ENCODE results near the gene CDH7.
A peak's percentile ranks its signal among the peaks of the same experiment; 100 is the strongest.

Gene CDH7

DNA sequence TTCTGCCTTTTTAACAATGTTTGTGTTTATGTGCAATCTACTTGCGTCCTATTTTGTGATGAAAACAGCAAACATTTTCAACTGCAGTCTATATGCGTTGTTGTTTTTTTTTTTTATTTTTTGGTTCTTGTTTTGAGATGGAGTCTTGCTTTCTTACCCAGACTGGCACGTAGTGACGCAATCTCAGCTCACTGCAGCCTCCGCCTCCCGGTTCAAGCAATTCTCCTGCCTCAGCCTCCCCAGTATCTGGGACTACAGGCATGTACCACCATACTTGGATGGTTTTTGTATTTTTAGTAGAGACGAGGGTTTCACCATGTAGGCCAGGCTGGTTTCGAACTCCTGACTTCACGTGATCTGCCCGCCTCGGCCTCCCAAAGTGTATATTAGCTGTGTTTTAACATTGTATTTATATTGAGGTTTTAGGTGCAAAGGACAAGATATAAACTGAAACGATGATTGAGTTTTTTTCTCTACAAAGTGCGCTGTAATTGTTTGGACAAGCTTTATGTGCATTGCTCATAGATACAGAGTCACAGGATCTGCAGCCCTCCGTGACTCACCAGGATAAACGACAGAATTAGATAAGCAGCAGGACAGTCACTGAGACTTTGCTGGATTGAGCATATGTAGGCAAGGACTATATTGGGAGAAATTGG, 17.4 kb downstream of the CDH7 start:
- no peak for DNase-seq

GRCh38 chr18:65769652-65770051, 18.8 kb downstream of the CDH7 start:
- DNase-seq = no peak

DNA sequence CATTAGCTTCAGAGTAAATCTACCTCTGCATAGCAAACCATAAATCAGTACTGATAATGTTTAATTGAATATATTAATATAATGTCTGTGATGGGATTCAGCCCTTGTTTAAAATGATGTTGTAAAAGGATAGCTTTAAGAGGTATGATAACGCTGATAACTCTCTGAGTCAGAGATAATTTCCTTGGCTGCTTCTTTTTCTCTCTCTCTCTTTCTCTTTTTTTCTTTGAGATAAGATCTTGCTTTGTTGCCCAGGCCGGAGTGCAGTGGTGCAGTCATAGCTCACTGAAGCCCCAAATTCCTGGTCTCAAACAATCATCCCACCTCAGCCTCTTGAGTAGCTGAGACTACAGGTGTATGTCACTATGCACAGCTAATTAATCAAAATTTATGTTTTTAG, 35.7 kb downstream of the CDH7 start:
- no peak for DNase-seq

DNA sequence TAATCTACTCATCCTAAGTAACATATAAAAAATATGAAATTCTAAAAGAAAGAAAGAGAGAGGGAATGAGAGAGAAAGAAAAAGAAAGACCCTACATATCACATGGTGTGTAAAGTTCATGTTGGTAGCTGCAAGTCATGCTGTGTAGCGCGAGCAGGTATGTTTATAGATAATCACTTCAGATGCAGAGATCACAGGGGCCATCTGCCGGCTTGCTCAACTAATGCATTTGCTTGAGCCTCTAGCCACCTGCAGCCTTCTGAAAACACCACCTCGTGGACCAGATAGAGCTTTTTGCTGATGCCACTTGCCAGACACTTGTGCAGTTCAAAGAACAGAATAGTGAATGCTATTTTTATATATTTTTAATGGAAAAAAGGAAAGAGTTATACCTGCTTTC, 37.6 kb downstream of the CDH7 start:
- peak; percentile 93 for DNase-seq

- no peak for DNase-seq
Measured at GRCh38 chr18:65790604-65791003, 39.8 kb downstream of the CDH7 start.

DNA sequence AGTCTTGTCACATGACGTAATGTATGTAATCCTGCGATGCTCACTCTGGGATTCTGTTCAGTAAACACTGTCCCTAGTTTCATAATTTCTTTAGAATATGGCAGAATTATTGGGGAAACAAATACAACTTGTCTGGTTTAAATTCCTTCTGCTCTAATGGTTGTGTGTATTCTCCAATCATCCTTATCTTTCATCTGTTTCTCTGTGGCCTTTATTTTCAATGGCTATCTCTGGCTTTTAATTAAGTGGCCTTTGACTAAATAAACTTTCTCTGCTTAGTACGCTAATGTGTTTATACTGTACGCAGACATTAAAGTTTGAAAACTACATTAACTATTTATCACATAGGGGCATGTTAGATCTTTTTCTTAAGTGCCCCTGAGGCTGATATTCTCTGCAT, 40.9 kb downstream of the CDH7 start:
- DNase-seq = peak; percentile 43

- DNase-seq = no peak
Measured at GRCh38 chr18:65792456-65793074, 41.8 kb downstream of the CDH7 start.

- DNase-seq = no peak
Measured at GRCh38 chr18:65808759-65809158, 57.9 kb downstream of the CDH7 start.

GRCh38 chr18:65811307-65811706, 60.5 kb downstream of the CDH7 start:
- no peak for DNase-seq

- no peak for DNase-seq
Measured at GRCh38 chr18:65815506-65815905, 64.7 kb downstream of the CDH7 start.

DNA sequence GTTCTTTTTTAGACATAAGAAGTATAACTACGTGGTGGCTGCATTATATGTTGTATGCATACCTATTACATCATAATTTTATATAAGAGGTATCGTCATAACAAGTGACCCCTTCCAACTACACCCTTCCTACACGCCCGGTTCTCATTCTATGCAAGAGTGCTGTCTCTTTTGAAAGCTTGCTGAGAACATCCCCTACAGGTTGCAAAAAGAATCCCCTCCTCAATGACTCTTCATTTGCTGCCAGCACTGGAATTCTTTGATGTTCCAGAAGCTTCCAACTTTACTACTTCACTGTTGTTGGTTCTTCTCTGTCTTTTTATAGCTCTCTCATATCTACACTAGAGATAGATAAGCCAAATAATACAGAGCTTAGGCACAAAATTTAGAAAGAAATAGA, 66.4 kb downstream of the CDH7 start:
- DNase-seq = no peak

- no peak for DNase-seq
Measured at GRCh38 chr18:65821911-65822310, 71.1 kb downstream of the CDH7 start.

- DNase-seq = no peak
Measured at GRCh38 chr18:65822826-65823225, 72.0 kb downstream of the CDH7 start.

DNA sequence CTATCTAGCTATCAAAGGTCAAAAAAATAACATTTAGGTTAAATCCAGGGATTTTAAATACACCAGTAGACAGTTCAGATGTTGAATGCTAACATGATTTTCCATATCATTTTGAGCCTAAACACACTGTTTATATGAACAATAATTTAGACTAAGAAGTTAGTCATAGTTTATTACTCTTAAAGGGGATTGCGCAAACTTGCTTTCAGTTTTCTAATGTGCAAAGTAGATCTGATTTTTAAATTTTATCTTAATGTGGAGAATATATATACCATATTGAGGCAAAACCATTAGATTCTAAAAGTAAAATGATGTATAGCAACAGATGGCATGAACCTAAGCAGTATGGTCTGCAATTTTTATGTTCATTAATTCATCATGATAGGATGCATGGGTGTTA, 76.6 kb downstream of the CDH7 start:
- no peak for DNase-seq

- no peak for DNase-seq
Measured at GRCh38 chr18:65835881-65836280, 85.1 kb downstream of the CDH7 start.

GRCh38 chr18:65846107-65846506, 95.3 kb downstream of the CDH7 start:
- DNase-seq = no peak

DNA sequence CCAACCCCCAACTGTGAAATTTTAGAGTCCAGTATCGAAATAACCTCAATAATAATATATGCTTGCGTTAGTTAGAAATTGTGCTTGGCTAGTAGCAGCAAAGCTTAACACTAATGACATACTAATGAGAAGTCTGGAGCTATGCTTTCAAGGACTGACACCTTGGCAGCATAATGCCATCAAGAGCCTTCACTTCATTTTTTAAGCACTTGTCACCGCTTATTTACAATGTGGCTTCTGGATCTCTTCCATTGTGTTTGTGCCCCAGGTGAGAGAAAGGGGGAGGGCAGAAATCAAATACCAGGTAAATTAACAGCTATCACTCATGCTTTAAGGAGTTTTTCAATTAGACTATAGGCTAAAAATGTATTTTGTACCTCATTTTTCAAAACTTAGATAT, 101.5 kb downstream of the CDH7 start:
- DNase-seq = no peak

DNA sequence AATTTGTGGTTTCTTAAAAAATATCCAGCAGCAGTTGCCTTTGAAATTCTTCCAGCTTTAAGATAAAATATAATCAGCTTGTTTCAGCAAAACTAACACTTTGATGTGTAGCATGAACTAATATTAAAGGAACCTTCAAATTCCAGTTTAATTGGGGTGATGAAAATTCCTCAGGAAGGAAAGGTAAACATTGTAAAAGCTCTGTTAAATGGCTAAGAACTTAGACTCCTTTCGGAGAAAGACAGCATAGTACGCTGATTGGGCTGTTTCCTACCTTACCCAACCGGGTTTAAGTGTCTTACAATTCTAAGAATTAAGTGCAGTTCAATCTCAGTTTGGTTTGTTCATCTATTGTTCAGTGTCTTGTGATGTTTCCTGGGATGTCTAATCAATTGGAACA, 108.3 kb downstream of the CDH7 start:
- DNase-seq = no peak

GRCh38 chr18:65869527-65869926, 118.7 kb downstream of the CDH7 start:
- no peak for DNase-seq

- peak; percentile 6 for DNase-seq
Measured at GRCh38 chr18:65876310-65876709, 125.5 kb downstream of the CDH7 start.

GRCh38 chr18:65897292-65897691, 146.5 kb downstream of the CDH7 start:
- no peak for DNase-seq

GRCh38 chr18:65901522-65901921, 150.7 kb downstream of the CDH7 start:
- no peak for DNase-seq

DNA sequence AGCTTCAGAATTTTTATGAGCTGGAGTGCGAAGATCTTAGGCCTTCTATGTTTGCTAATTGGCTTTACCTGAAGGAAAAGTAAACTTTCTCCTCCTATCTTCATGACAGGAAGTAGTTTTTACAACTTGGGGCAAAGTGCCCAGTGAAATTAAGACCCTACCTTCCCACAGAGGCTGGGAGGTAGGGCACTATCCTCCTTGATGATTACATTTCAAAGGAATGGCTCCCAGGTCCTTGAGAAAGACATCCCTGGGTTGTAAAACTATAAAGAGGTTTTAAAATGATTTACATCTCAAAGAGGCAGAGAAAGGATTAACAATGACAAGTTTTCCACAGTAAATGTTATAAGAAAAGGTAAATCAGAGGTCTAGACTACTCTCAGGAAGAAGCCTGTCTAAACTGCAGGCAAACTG, 155.8 kb downstream of the CDH7 start:
- peak; percentile 31 for DNase-seq

- peak; percentile 72 for DNase-seq
Measured at GRCh38 chr18:65907281-65907680, 156.5 kb downstream of the CDH7 start.

- no peak for DNase-seq
Measured at GRCh38 chr18:65919018-65919417, 168.2 kb downstream of the CDH7 start.

All from NCI-H146 (cell line).